Measurements from ENCODE around the gene RMDN2.
A peak's percentile ranks its signal among the peaks of the same experiment; 100 is the strongest.

The RMDN2 gene, protein sequence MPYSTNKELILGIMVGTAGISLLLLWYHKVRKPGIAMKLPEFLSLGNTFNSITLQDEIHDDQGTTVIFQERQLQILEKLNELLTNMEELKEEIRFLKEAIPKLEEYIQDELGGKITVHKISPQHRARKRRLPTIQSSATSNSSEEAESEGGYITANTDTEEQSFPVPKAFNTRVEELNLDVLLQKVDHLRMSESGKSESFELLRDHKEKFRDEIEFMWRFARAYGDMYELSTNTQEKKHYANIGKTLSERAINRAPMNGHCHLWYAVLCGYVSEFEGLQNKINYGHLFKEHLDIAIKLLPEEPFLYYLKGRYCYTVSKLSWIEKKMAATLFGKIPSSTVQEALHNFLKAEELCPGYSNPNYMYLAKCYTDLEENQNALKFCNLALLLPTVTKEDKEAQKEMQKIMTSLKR

DNA sequence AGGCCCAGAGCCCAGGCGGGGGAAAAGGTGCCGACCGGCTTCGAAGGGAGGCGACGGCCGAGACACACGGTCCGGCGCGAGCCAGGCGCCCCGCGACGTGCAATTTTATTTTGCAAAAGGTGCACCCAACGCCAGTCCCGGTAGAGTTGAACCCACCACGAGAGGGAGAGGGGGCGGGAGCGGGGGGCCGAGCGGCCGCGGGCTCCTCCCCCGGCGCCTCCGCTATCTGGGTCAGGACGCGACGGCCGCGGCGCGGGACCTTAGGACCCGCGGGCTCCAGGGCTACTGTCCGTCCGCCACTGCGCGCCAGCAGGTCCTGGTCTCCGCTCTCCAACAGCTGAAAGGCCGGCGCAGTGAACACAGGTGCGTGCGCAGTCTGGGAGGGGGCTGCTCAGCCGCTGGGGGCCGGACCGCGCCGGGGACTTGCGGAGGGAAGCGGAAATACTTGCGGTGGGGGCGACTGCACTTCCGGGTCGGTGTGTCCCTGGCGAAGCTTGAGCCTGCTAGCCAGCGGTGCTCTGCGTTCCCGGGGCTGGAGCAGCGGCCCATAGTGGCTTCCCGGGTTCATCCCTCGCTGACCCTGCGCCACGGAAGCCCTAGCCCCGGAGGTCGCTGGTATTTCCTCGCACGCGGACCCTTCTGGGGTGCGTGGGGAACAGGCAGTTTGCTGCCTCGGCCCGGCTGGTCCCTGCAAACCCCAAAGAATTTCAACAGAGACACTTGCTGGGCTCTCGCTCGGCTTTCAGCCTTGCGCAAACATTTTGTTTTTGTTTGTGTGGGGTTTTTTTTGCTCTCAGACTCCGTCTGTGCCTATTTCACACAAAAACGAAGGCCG, at the start of gene RMDN2:
Gene RMDN2 (plus strand): TSS at position 225 of the 835 bp plus-strand sequence. CDS start 3,991 bp downstream, outside the sequence.
- H3K4me3 ChIP-seq (ENCODE audit: low read length in 2 of 2): peak within 1 kb of the TSS; percentile 90 to 93
- peak within 1 kb of the TSS; percentile 88 to 90 for H3K9ac ChIP-seq (ENCODE audit: low read depth in 1 of 2, low read length in 2 of 2)
- H3K27me3 ChIP-seq (ENCODE audit: control insufficient read depth in 2 of 2, insufficient read depth in 2 of 2, low read length in 2 of 2): no peaks in the 10 kb centered on the region
- H3K36me3 ChIP-seq (ENCODE audit: control insufficient read depth in 2 of 2, insufficient read depth in 2 of 2, low read length in 2 of 2): no peaks in the 10 kb centered on the region
- peaks cover 19 to 36% of the 10 kb centered on the region in 2 donors for H3K4me1 ChIP-seq (ENCODE audit: control insufficient read depth in 2 of 2, insufficient read depth in 2 of 2, low read length in 2 of 2)
- peak within 1 kb of the TSS; percentile 90 to 92 for H3K27ac ChIP-seq (ENCODE audit: low read depth in 2 of 2, low read length in 2 of 2)
- H3K9me3 ChIP-seq (ENCODE audit: control insufficient read depth in 2 of 2, low read length in 2 of 2): no peaks in the 10 kb centered on the region

DNA sequence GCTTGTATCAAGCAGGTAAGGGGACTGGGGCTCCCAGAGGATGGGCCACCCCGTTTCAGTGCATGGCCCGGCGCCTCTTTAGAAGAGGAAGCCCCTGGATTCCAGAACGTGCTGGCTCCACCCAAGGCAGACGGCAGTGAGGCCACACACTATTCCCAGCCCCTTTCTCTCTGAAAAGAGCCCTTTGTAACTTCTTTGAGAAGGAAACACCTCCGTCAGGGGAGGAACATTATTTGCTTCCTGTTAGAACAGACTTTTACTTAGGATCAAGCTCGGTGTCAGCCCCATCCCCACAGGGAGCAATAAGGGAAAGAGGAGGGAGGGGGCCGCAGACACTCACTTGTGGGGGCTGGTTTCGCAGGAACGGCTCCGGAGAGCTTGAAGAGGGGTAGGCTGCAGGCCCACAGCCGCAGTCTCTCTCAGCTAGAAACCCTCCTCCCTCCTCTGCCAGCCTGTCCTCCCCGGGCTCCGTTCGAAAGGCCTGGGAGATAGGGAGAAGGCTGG, 49.6 kb upstream of the RMDN2 start:
- no peaks in the 10 kb centered on the region for H3K36me3 ChIP-seq (ENCODE audit: control insufficient read depth in 2 of 2, insufficient read depth in 2 of 2, low read length in 2 of 2)
- no peaks in the 10 kb centered on the region for H3K9me3 ChIP-seq (ENCODE audit: control insufficient read depth in 2 of 2, low read length in 2 of 2)
- H3K4me1 ChIP-seq (ENCODE audit: control insufficient read depth in 2 of 2, insufficient read depth in 2 of 2, low read length in 2 of 2): peaks cover 3% of the 10 kb centered on the region in 2 donors
- H3K9ac ChIP-seq (ENCODE audit: low read depth in 1 of 2, low read length in 2 of 2): no peak overlapping the region
- no peak overlapping the region for H3K4me3 ChIP-seq (ENCODE audit: low read length in 2 of 2)
- H3K27me3 ChIP-seq (ENCODE audit: control insufficient read depth in 2 of 2, insufficient read depth in 2 of 2, low read length in 2 of 2): peaks cover 0 to 1% of the 10 kb centered on the region in 2 donors
- H3K27ac ChIP-seq (ENCODE audit: low read depth in 2 of 2, low read length in 2 of 2): no peak overlapping the region

DNA sequence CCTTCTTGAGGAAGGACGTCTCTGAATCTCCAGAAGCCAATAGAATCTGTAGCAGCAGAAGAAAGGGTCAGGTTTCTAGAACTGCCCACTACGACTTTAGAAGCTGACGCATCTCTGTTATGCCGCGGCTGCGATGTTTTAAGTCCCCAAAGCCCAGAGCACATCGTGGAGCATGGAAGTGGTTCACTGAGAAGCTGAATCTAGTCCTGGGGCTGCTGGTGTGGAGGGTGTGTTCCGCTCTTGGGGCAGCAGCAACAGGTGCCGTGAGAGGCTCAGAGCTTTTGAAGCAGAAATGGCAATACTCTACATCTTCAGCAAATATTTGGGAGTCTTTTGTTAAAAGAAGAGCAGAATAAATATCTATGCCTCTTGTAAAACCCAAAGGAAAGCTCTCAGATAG, 48.9 kb upstream of the RMDN2 start:
- Histone ChIP-seq H3K36me3 (ENCODE audit: control insufficient read depth in 2 of 2, insufficient read depth in 2 of 2, low read length in 2 of 2) (no peaks in the 10 kb centered on the region), H3K4me1 (ENCODE audit: control insufficient read depth in 2 of 2, insufficient read depth in 2 of 2, low read length in 2 of 2) (peaks cover 3% of the 10 kb centered on the region in 2 donors), H3K27me3 (ENCODE audit: control insufficient read depth in 2 of 2, insufficient read depth in 2 of 2, low read length in 2 of 2) (peaks cover 0 to 2% of the 10 kb centered on the region in 2 donors), H3K27ac (ENCODE audit: low read depth in 2 of 2, low read length in 2 of 2) (no peak overlapping the region), H3K9ac (ENCODE audit: low read depth in 1 of 2, low read length in 2 of 2) (no peak overlapping the region), H3K4me3 (ENCODE audit: low read length in 2 of 2) (no peak overlapping the region), H3K9me3 (ENCODE audit: control insufficient read depth in 2 of 2, low read length in 2 of 2) (no peaks in the 10 kb centered on the region)

DNA sequence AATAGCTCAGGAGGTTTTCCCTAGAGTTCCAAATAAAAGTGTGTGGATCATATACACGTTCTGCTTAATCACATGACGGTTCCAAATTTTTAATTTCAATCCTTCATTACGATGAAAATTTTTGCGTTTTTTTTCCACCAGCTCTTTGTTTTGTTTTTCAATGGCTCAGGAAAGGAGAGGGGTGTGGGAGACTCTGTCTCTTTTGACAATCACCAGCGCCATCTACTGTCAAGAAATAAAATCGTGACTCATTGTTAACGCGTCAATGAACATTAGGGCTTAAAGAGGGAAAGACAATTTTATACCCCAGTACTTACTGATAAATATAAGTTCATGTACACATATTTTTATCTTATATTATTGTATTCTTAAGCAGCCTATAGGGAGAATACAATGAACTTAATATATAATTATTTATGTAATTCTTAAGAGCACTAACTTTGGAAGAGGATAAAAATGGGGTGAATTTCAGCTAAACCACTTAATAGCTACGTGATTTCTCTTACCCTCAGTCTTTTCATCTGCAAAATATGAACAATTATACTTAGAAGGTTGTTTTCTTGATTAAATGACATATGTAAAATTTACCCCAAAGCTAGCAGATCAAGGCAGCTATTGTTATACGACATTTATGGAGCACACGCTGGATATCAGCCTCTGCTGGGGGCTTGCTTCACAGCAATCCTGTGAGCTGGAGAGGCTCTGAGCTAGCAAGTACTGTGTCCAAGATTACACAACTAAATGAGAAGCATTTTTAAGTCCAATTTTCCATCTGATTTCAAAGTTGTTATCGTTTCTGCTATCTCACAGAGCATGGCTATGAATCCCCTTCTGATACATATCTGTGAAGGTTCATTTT, 47.4 kb upstream of the RMDN2 start:
- H3K9ac ChIP-seq (ENCODE audit: low read depth in 1 of 2, low read length in 2 of 2): no peak overlapping the region
- no peaks in the 10 kb centered on the region for H3K36me3 ChIP-seq (ENCODE audit: control insufficient read depth in 2 of 2, insufficient read depth in 2 of 2, low read length in 2 of 2)
- H3K27ac ChIP-seq (ENCODE audit: low read depth in 2 of 2, low read length in 2 of 2): no peak overlapping the region
- H3K4me1 ChIP-seq (ENCODE audit: control insufficient read depth in 2 of 2, insufficient read depth in 2 of 2, low read length in 2 of 2): peaks cover 3% of the 10 kb centered on the region in 2 donors
- no peak overlapping the region for H3K4me3 ChIP-seq (ENCODE audit: low read length in 2 of 2)
- H3K27me3 ChIP-seq (ENCODE audit: control insufficient read depth in 2 of 2, insufficient read depth in 2 of 2, low read length in 2 of 2): peaks cover 0 to 5% of the 10 kb centered on the region in 2 donors
- H3K9me3 ChIP-seq (ENCODE audit: control insufficient read depth in 2 of 2, low read length in 2 of 2): no peaks in the 10 kb centered on the region

DNA sequence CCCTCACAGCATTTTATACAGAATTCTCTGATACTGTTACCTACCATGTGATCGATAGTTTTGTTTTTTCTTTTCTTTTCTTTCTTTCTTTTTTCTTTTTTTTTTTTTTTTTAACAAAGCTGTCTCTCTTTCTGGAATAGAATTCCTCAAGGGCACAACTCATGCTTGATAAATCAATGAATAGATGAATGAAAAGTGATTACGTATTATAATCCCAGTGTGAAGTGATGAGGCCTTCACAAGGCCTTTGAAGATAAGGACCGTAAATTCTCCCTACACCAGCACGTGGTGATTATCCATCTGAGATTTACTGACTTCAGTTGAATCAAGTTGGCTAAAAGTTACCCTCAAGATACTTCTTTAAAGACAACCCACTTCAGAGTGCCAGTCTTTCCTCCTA, 46.6 kb upstream of the RMDN2 start:
- peaks cover 3% of the 10 kb centered on the region in 2 donors for H3K4me1 ChIP-seq (ENCODE audit: control insufficient read depth in 2 of 2, insufficient read depth in 2 of 2, low read length in 2 of 2)
- no peaks in the 10 kb centered on the region for H3K36me3 ChIP-seq (ENCODE audit: control insufficient read depth in 2 of 2, insufficient read depth in 2 of 2, low read length in 2 of 2)
- no peak overlapping the region for H3K4me3 ChIP-seq (ENCODE audit: low read length in 2 of 2)
- no peak overlapping the region for H3K9ac ChIP-seq (ENCODE audit: low read depth in 1 of 2, low read length in 2 of 2)
- H3K27ac ChIP-seq (ENCODE audit: low read depth in 2 of 2, low read length in 2 of 2): no peak overlapping the region
- H3K27me3 ChIP-seq (ENCODE audit: control insufficient read depth in 2 of 2, insufficient read depth in 2 of 2, low read length in 2 of 2): peaks cover 0 to 5% of the 10 kb centered on the region in 2 donors
- no peaks in the 10 kb centered on the region for H3K9me3 ChIP-seq (ENCODE audit: control insufficient read depth in 2 of 2, low read length in 2 of 2)

DNA sequence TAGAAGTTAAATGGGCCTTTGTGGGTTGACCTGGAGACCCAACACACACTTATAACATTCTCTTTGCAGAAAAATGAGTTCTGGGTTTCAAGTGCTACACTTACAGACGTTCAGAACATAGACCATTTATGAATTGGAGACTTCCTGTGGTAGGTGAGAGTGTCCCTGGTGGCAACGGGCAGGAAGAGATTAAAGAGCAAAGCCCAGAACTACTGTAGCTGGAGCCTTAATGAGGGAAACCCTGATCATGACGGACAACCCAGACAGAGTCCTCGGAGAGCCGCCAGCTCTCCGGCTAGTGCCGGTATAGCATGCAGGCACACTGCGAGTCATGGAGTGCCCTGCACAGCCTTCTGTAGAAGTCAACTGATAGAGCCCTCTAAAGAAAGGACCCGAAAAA, 44.5 kb upstream of the RMDN2 start:
- Histone ChIP-seq H3K4me3 (ENCODE audit: low read length in 2 of 2) (no peak overlapping the region), H3K36me3 (ENCODE audit: control insufficient read depth in 2 of 2, insufficient read depth in 2 of 2, low read length in 2 of 2) (no peaks in the 10 kb centered on the region), H3K27me3 (ENCODE audit: control insufficient read depth in 2 of 2, insufficient read depth in 2 of 2, low read length in 2 of 2) (peaks cover 0 to 5% of the 10 kb centered on the region in 2 donors), H3K4me1 (ENCODE audit: control insufficient read depth in 2 of 2, insufficient read depth in 2 of 2, low read length in 2 of 2) (peaks cover 1 to 3% of the 10 kb centered on the region in 2 donors), H3K9ac (ENCODE audit: low read depth in 1 of 2, low read length in 2 of 2) (no peak overlapping the region), H3K9me3 (ENCODE audit: control insufficient read depth in 2 of 2, low read length in 2 of 2) (no peaks in the 10 kb centered on the region), H3K27ac (ENCODE audit: low read depth in 2 of 2, low read length in 2 of 2) (no peak overlapping the region)

DNA sequence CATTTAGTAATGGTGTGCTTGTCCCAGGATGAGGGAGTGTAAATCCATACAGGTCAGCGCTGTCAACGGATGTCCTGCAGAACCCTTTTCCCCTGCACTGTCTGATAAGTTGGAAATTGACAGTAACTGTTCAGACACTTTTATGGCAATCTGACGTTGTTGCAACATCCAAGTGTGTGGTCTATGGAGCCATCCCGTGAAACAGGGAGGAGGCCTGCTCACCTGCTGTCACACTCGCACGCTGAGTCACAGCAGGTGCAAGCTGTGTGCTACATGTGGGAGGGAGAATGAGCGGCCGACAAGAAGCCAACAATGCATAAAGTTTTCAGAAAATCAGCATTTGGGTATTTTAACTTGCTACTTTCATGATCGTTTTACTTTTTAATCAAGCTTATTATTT, 43.7 kb upstream of the RMDN2 start:
- H3K4me1 ChIP-seq (ENCODE audit: control insufficient read depth in 2 of 2, insufficient read depth in 2 of 2, low read length in 2 of 2): no peaks in the 10 kb centered on the region
- H3K4me3 ChIP-seq (ENCODE audit: low read length in 2 of 2): no peak overlapping the region
- H3K9me3 ChIP-seq (ENCODE audit: control insufficient read depth in 2 of 2, low read length in 2 of 2): no peaks in the 10 kb centered on the region
- no peaks in the 10 kb centered on the region for H3K36me3 ChIP-seq (ENCODE audit: control insufficient read depth in 2 of 2, insufficient read depth in 2 of 2, low read length in 2 of 2)
- no peak overlapping the region for H3K9ac ChIP-seq (ENCODE audit: low read depth in 1 of 2, low read length in 2 of 2)
- H3K27ac ChIP-seq (ENCODE audit: low read depth in 2 of 2, low read length in 2 of 2): no peak overlapping the region
- H3K27me3 ChIP-seq (ENCODE audit: control insufficient read depth in 2 of 2, insufficient read depth in 2 of 2, low read length in 2 of 2): peaks cover 0 to 5% of the 10 kb centered on the region in 2 donors

DNA sequence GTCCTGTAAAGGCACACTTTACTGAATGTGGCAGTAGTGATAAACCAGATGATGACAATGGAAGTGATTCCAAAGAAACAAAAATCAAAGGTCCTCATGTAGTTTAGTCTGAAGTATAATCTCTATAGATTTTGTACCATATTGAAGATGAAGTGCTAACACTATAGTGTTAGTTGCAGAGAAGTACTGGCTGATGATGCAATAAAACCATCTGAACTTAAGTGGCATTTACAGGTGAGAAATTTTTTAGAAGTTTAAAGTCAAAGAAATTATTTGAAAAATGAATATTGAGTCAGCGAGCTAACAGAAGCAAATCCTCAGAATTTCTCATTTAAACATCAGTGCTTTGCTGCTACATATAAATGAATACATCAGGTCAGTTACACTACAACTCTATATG, 43.1 kb upstream of the RMDN2 start:
- no peak overlapping the region for H3K9ac ChIP-seq (ENCODE audit: low read depth in 1 of 2, low read length in 2 of 2)
- no peaks in the 10 kb centered on the region for H3K4me1 ChIP-seq (ENCODE audit: control insufficient read depth in 2 of 2, insufficient read depth in 2 of 2, low read length in 2 of 2)
- no peaks in the 10 kb centered on the region for H3K9me3 ChIP-seq (ENCODE audit: control insufficient read depth in 2 of 2, low read length in 2 of 2)
- H3K27ac ChIP-seq (ENCODE audit: low read depth in 2 of 2, low read length in 2 of 2): no peak overlapping the region
- H3K27me3 ChIP-seq (ENCODE audit: control insufficient read depth in 2 of 2, insufficient read depth in 2 of 2, low read length in 2 of 2): peaks cover 0 to 5% of the 10 kb centered on the region in 2 donors
- no peak overlapping the region for H3K4me3 ChIP-seq (ENCODE audit: low read length in 2 of 2)
- H3K36me3 ChIP-seq (ENCODE audit: control insufficient read depth in 2 of 2, insufficient read depth in 2 of 2, low read length in 2 of 2): no peaks in the 10 kb centered on the region

DNA sequence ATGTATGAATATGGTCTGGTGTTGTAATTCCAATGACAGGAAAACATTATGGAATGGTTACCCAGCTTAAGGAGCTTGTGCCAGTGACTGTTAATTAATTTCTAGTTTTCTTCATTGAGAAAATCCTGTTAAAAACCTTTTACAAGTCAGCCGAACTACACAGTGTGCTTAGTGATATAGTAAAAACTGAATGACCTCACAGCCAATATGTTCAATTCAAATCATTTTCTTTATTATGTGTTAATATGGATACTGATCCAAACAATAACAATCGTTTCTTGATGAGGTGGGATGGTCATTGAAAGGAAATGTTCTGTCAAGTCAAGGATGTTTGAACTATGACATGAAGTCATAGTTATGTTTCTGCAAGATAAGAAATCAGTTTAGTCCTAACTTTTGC, 41.6 kb upstream of the RMDN2 start:
- H3K9ac ChIP-seq (ENCODE audit: low read depth in 1 of 2, low read length in 2 of 2): no peak overlapping the region
- H3K36me3 ChIP-seq (ENCODE audit: control insufficient read depth in 2 of 2, insufficient read depth in 2 of 2, low read length in 2 of 2): no peaks in the 10 kb centered on the region
- no peaks in the 10 kb centered on the region for H3K9me3 ChIP-seq (ENCODE audit: control insufficient read depth in 2 of 2, low read length in 2 of 2)
- H3K27ac ChIP-seq (ENCODE audit: low read depth in 2 of 2, low read length in 2 of 2): no peak overlapping the region
- no peak overlapping the region for H3K4me3 ChIP-seq (ENCODE audit: low read length in 2 of 2)
- H3K27me3 ChIP-seq (ENCODE audit: control insufficient read depth in 2 of 2, insufficient read depth in 2 of 2, low read length in 2 of 2): peaks cover 0 to 5% of the 10 kb centered on the region in 2 donors
- no peaks in the 10 kb centered on the region for H3K4me1 ChIP-seq (ENCODE audit: control insufficient read depth in 2 of 2, insufficient read depth in 2 of 2, low read length in 2 of 2)

Measured in mucosa of rectum (tissue), 2 donors.